SJSA1 (cell line): ENCODE data around the gene ACY1. TPM values are rescaled to one million over a fixed set of nuclear protein-coding genes. Genes with fewer than 3 reads are reported as not detected.
"Not testable (repeated sequence)": the region's sequence is repeated elsewhere in the genome, so short reads cannot be mapped to it uniquely, and the experiment has no call there.

ENCODE experiments used
- DNase-seq, 2 experiments: peaks; one replicate each; pipeline ENCODE4 v3.0.0-alpha.2; 2015 to 2020; ENCODE audit warnings: low spot score in 2 of 2, low read depth in 1 of 2
- H3K27ac ChIP-seq: fragments of 250-450 bp; sonication (Bioruptor Pico); 2 replicates; pipeline ENCODE4 v1.5.1; 2020; ENCODE audit warnings: mild to moderate bottlenecking, moderate library complexity
- H3K27me3 ChIP-seq: fragments of 250-450 bp; sonication (Bioruptor Pico); replicated peaks from 2 replicates; pipeline ENCODE4 v1.5.1; 2020; ENCODE audit warnings: mild to moderate bottlenecking, moderate library complexity
- H3K36me3 ChIP-seq: fragments of 250-450 bp; sonication (Bioruptor Pico); 2 replicates; pipeline ENCODE4 v1.5.1; 2020; ENCODE audit warnings: mild to moderate bottlenecking
- H3K4me1 ChIP-seq: fragments of 250-450 bp; sonication (Bioruptor Pico); replicated peaks from 2 replicates; pipeline ENCODE4 v1.6.1; 2021; ENCODE audit warnings: mild to moderate bottlenecking
- H3K4me3 ChIP-seq: fragments of 250-450 bp; sonication (Bioruptor Pico); 2 replicates; pipeline ENCODE4 v1.5.1; 2020; ENCODE audit warnings: mild to moderate bottlenecking
- H3K9me3 ChIP-seq: fragments of 250-450 bp; sonication (Bioruptor Pico); replicated peaks from 2 replicates; pipeline ENCODE4 v1.5.1; 2020; ENCODE audit warnings: mild to moderate bottlenecking
- total RNA-seq: library from RNA; depleted of rRNA; stranded (reverse); fragments of >200 nt; shearing (Covaris generic); gene quantifications from 2 replicates; pipeline ENCODE4 v1.2.3, GENCODE V29; 2014

ACY1 gene
- total RNA-seq, 1 experiment from 2014 or later: 11.0 TPM

DNA sequence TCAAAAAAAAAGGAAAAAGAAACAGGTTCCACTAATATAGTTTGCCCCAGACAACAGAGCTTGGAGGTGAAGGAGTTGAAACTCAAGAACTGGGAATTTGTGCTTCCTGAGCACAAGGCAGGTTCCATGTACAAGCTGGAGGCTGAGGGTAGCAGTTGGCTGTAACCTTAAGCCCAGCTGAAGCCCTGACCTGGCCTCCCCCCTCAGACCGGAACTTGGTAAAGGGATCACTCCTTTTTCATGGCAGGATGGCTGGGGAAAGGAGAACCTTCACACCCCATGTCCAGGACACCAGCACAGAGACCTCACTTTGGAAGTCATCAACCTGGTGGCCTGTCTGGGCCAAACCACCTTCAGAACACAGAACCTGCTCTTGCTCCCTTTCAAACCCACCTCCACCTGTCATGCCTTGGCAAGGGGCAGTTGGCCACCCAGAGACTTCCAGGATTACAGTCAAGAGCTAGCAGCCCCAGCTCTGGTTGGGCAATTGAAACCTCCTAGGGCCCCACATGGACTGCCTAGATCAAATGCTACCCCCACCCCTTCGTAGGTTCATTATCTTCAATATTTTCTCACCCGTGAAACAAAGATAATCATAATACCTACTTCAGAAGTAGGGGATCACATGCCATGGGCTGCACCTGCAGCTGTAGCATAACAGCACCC, 8.8 kb downstream of the ACY1 start:
- H3K4me1 ChIP-seq: peaks cover 9% of the 10 kb centered on the region
- H3K27me3 ChIP-seq: no peaks in the 10 kb centered on the region
- no peaks in the 10 kb centered on the region for H3K9me3 ChIP-seq
- no peak overlapping the region for H3K4me3 ChIP-seq
- no peak overlapping the region for H3K27ac ChIP-seq
- no peak for DNase-seq
- H3K36me3 ChIP-seq: peaks cover 43% of the 10 kb centered on the region

- peaks cover 43% of the 10 kb centered on the region for H3K36me3 ChIP-seq
- not testable (repeated sequence) for DNase-seq
These were observed 10.3 kb downstream of the ACY1 start for GRCh38 chr3:51993657-51994056.

DNA sequence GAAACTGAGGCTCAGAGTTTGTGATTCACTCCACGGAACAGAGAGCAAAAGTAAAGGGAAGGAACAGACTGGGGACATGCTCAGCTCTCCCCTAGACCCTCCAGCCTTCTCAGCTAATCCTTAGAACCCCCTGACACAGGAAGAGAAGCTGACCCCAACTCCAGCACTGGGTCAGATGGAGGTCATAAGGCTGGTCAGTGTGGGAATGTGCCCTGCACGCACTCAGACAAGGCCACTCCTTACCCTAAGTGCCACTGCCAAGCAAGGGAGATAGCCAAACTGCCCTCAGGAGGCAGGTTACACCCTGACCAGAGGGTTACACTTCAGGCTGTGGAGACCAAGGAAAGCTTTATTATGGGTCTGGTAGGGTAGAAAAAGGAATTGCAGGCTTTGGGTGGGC, 11.2 kb downstream of the ACY1 start:
- peak overlapping the region; percentile 85; the same call in 1 of the 2 replicates for H3K27ac ChIP-seq
- DNase-seq: no peak
- H3K27me3 ChIP-seq: no peaks in the 10 kb centered on the region
- H3K4me3 ChIP-seq: peak overlapping the region; percentile 79
- H3K4me1 ChIP-seq: peaks cover 12% of the 10 kb centered on the region
- H3K9me3 ChIP-seq: no peaks in the 10 kb centered on the region
- peaks cover 43% of the 10 kb centered on the region for H3K36me3 ChIP-seq

More at GRCh38 chr3:51993657-51994056, 10.3 kb downstream of the ACY1 start:
- H3K4me3 ChIP-seq, H3K9me3 ChIP-seq, H3K27me3 ChIP-seq, H3K27ac ChIP-seq: not testable (repeated sequence)
- peaks cover 12% of the 10 kb centered on the region for H3K4me1 ChIP-seq

DNA sequence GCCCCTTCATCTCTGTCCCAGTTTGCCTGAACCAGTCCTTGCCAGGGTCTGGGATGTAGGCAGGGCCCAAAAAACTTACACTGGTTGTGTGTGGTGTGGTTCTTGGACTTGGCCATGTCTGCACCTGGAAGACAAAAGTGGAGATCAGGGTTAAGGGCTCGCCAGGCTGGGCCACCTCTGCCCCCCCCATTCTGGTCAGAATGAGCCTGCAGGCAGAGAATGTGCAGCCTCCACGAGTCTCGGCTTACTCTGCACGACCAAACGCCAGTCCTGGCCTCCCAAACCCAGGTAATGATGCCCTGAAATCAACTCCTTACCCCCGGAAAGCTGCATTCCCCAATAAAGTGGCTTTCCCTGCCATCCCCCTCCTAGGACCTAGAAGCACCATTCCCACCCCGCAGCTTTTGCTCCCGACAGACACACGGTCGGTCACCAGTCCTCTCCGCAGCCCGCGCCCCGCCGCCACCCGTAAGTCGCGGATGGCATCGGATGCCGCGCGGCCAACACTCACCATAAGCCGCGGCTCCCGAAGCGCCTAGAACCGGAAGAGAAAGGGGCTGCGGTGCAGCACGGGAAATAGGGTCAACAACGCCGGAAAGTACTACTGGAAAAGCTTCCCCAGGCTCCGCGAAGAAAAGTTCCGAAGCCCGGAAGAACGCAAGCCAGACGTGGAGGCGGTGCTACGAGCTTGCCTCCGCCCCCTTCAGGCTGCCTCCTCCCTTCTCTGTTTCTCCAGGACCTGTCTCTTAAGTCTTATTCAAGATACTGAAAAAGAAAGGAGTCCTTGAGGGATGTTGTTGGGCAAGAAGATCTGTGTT, 12.2 kb downstream of the ACY1 start, which contains the start of gene RPL29:
Gene RPL29 (minus strand): TSS at position 550 of the 818 bp plus-strand sequence. CDS start 434 bp downstream, at position 116.
- Histone ChIP-seq H3K4me1 (peaks cover 12% of the 10 kb centered on the region), H3K9me3 (no peaks in the 10 kb centered on the region), H3K36me3 (peaks cover 43% of the 10 kb centered on the region), H3K4me3 (peak within 1 kb of the TSS; percentile 79), H3K27me3 (no peaks in the 10 kb centered on the region), H3K27ac (peak within 1 kb of the TSS; percentile 85)
- DNase-seq: peak; percentile 81 to 88

DNA sequence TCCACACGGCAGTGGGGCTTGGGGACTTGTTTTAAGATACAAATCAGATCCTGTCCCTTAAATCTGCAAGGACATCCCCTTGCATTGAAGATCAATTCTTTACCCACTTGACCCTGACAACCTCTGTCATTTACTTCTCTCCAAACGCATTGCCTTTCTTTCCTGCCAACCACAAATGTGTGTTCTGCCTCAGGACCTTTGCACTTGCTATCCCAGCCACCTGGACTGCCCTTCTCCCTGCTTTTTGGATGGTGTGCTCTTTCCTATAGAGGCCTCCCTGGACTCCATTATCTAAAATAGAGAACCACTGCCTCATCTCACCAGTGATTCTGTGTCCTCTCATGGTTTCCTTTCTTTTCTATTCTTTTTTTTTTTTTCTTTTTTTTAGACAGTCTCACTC, 13.8 kb downstream of the ACY1 start:
- Histone ChIP-seq H3K27me3 (no peaks in the 10 kb centered on the region), H3K4me3 (no peak overlapping the region), H3K4me1 (peaks cover 12% of the 10 kb centered on the region), H3K27ac (no peak overlapping the region), H3K36me3 (peaks cover 32% of the 10 kb centered on the region), H3K9me3 (no peaks in the 10 kb centered on the region)
- DNase-seq: no peak

DNA sequence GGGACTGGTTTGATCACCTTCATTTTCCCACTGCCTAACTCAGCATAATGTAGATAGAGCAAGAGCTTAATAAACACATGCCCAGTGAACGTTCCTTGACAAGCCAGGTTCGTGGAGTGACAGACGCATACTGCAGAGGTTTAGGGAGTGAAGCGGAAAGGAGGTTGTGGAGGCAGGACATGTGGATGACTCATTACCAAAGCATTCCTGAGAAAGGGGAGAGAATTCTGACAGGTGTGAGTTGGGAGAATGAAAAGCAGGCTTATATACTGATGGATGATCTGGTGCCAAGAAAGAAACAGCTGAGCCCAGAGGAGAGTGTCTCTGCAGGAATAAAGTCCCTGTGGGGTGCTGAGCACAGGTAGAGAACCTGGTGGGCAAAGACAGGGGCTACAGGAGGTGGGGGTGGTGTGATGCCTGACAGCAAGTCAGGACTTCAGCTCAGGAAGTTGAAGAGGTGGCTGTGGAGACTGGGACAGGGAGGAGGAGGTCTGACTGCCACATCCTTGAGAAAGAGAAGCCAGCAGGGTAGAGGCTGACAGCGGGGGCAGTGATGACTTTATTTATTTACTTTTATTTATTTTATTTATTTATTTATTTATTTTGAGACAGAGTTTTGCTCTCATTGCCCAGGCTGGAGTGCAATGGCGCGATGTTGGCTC, 14.7 kb downstream of the ACY1 start:
- no peaks in the 10 kb centered on the region for H3K9me3 ChIP-seq
- DNase-seq: no peak
- H3K27me3 ChIP-seq: no peaks in the 10 kb centered on the region
- peaks cover 12% of the 10 kb centered on the region for H3K4me1 ChIP-seq
- H3K27ac ChIP-seq: no peak overlapping the region
- H3K36me3 ChIP-seq: peaks cover 23% of the 10 kb centered on the region
- H3K4me3 ChIP-seq: no peak overlapping the region

- no peaks in the 10 kb centered on the region for H3K9me3 ChIP-seq
- DNase-seq: no peak
- H3K4me3 ChIP-seq: no peak overlapping the region
- H3K27ac ChIP-seq: no peak overlapping the region
- peaks cover 16% of the 10 kb centered on the region for H3K36me3 ChIP-seq
- peaks cover 12% of the 10 kb centered on the region for H3K4me1 ChIP-seq
- H3K27me3 ChIP-seq: no peaks in the 10 kb centered on the region
These were observed 15.4 kb downstream of the ACY1 start for GRCh38 chr3:51998774-51999173.

DNA sequence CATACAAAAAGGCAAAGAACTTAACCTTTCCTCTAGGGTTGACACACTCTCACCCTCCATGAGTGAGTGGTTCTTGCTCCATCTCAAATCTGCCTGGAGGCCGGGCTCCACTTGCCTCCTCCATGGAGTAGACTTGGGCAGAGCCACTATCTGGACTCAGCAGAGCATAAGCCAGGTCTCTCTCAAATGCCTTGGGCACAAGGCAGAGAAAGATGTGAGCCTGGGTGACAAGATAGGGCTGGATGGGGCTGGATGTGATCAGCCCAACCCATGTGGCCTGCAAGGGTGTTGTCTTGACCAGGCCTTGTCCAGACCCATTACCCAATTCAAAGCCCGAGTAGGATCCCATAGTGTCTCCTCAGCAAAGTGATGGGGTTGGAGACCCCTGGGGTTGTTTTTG, 16.5 kb downstream of the ACY1 start:
- H3K4me3 ChIP-seq: no peak overlapping the region
- no peaks in the 10 kb centered on the region for H3K9me3 ChIP-seq
- no peak for DNase-seq
- H3K36me3 ChIP-seq: peaks cover 5% of the 10 kb centered on the region
- no peak overlapping the region for H3K27ac ChIP-seq
- no peaks in the 10 kb centered on the region for H3K27me3 ChIP-seq
- H3K4me1 ChIP-seq: peaks cover 5% of the 10 kb centered on the region

- DNase-seq: peak; percentile 65 to 70
- H3K4me3 ChIP-seq: no peak overlapping the region
- no peaks in the 10 kb centered on the region for H3K36me3 ChIP-seq
- H3K4me1 ChIP-seq: 0 out of 2 replicates have a peak, but pooled peaks cover 3% of the 10 kb centered on the region
- no peaks in the 10 kb centered on the region for H3K27me3 ChIP-seq
- H3K27ac ChIP-seq: no peak overlapping the region
- H3K9me3 ChIP-seq: no peaks in the 10 kb centered on the region
These were observed 18.2 kb downstream of the ACY1 start for GRCh38 chr3:52001443-52001974.

- Histone ChIP-seq H3K4me3 (no peak overlapping the region), H3K4me1 (0 out of 2 replicates have a peak, but pooled peaks cover 1% of the 10 kb centered on the region), H3K9me3 (no peaks in the 10 kb centered on the region), H3K27me3 (no peaks in the 10 kb centered on the region), H3K27ac (no peak overlapping the region), H3K36me3 (no peaks in the 10 kb centered on the region)
- no peak for DNase-seq
These were observed 19.4 kb downstream of the ACY1 start for GRCh38 chr3:52002748-52003147.

GRCh38 chr3:52004163-52004787, 20.9 kb downstream of the ACY1 start:
- no peak for DNase-seq
- Histone ChIP-seq H3K4me1 (no peaks in the 10 kb centered on the region), H3K27ac (no peak overlapping the region), H3K36me3 (no peaks in the 10 kb centered on the region), H3K4me3 (no peak overlapping the region), H3K27me3 (no peaks in the 10 kb centered on the region), H3K9me3 (no peaks in the 10 kb centered on the region)

DNA sequence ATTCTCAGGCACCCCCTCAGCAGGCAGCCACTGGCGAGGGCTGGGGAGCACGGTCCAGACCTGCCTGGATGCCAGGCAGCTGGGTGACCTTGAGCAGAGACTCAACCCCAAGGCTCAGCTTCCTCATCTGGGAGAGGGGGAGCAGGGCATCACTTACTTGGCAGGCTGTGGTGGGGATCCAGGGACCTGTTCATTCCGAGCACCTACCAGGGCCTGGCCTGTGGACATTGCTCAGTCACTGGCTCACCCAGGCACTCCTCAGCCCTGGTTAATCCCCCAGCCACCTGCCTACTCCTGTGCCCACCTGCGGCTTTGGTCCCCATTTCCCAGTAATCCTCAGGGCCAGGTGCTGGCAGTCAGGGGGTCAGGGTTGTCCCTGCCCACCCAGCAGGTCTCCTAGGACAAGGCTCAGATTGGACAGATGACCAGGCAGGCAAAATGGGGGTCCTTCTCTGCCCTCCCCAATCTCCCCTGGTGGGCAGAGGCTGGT, 21.6 kb downstream of the ACY1 start:
- Histone ChIP-seq H3K4me3 (no peak overlapping the region), H3K27ac (no peak overlapping the region)
- no peak for DNase-seq

DNA sequence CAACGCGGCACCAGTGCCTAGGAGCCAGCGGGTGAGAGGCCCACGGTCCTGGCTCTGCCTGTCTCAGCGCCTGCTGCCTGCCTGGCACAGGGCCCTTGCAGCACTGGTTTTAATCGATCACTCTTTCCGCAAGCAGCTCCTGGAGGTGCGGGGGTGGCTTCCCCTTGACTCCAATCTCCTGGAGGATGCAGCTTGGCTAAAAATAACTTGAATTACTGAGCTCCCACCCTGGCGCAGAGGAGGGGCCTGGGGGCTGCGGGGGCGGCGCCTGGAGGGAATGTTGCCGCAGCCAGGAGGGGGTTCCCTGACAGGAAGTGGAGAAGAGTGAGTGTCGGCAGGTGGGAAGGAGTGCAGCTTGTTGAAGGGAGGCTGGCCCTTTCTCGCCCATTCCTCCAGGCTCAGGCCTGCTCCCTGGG, 22.2 kb downstream of the ACY1 start:
- Histone ChIP-seq H3K27ac (no peak overlapping the region), H3K4me3 (no peak overlapping the region), H3K27me3 (no peaks in the 10 kb centered on the region), H3K4me1 (no peaks in the 10 kb centered on the region), H3K36me3 (no peaks in the 10 kb centered on the region), H3K9me3 (no peaks in the 10 kb centered on the region)
- no peak for DNase-seq

More for the DNA sequence above, 21.6 kb downstream of the ACY1 start:
- Histone ChIP-seq H3K36me3 (no peaks in the 10 kb centered on the region), H3K4me1 (no peaks in the 10 kb centered on the region), H3K27me3 (no peaks in the 10 kb centered on the region), H3K9me3 (no peaks in the 10 kb centered on the region)
